SU-DHL-6 (cell line): ENCODE data around the gene GSC2.

Experiments used
- H2AFZ ChIP-seq: fragments of 200-600 bp; sonication (generic); 2 replicates; pipeline ENCODE4 v1.6.1; 2014; ENCODE audit warnings: low read depth, mild to moderate bottlenecking, moderate library complexity, mixed read lengths, antibody characterized with exemption, low read length; ENCODE audit not compliant: severe bottlenecking
- H3F3A ChIP-seq: fragments of 200-600 bp; shearing (Covaris generic); 2 replicates; pipeline ENCODE4 v1.6.0; 2016; ENCODE audit warnings: antibody characterized with exemption, mild to moderate bottlenecking; ENCODE audit not compliant: insufficient read depth
- H3K27ac ChIP-seq: fragments of 200-600 bp; sonication (generic); 2 replicates; pipeline ENCODE4 v1.5.1; 2016; ENCODE audit warnings: low read depth, mild to moderate bottlenecking, low read length, moderate library complexity, mixed read lengths
- H3K27me3 ChIP-seq: fragments of 200-600 bp; sonication (generic), shearing (Covaris generic); 2 replicates; pipeline ENCODE4 v1.6.0; 2014; ENCODE audit warnings: mild to moderate bottlenecking, low read length
- H3K36me3 ChIP-seq: fragments of 200-600 bp; sonication (generic); 2 replicates; pipeline ENCODE4 v1.6.1; 2014; ENCODE audit warnings: mild to moderate bottlenecking, low read length, mixed read lengths
- H3K4me2 ChIP-seq: fragments of 300-600, 200-600 bp; shearing (Covaris generic), sonication (generic); 2 replicates; pipeline ENCODE4 v1.6.0; 2014; ENCODE audit warnings: low read length, low read depth, mild to moderate bottlenecking; ENCODE audit not compliant: poor library complexity, severe bottlenecking
- H3K4me3 ChIP-seq: fragments of 200-600 bp; sonication (generic); 2 replicates; pipeline ENCODE4 v1.5.1; 2014; ENCODE audit warnings: antibody characterized with exemption, low read length, mild to moderate bottlenecking, mixed read lengths; ENCODE audit not compliant: insufficient read depth, poor library complexity, severe bottlenecking
- H3K79me2 ChIP-seq: fragments of 200-600 bp; sonication (generic); 2 replicates; pipeline ENCODE4 v1.6.1; 2014; ENCODE audit warnings: mild to moderate bottlenecking, low read length, moderate library complexity; ENCODE audit not compliant: insufficient read depth
- H3K9ac ChIP-seq: fragments of 200-600 bp; sonication (generic); 2 replicates; pipeline ENCODE4 v1.7.0; 2014; ENCODE audit warnings: mild to moderate bottlenecking, low read length
- H3K9me2 ChIP-seq: fragments of 200-600 bp; sonication (generic); replicated peaks from 2 replicates; pipeline ENCODE4 v1.6.1; 2014; ENCODE audit warnings: low read length; ENCODE audit not compliant: insufficient read depth
- H3K9me3 ChIP-seq: fragments of 200-600 bp; sonication (generic); 2 replicates; pipeline ENCODE4 v1.6.1; 2014; ENCODE audit warnings: low read length, mixed read lengths; ENCODE audit not compliant: insufficient read depth
- H4K20me1 ChIP-seq: fragments of 200-600 bp; sonication (generic); 2 replicates; pipeline ENCODE4 v1.6.1; 2014; ENCODE audit warnings: low read depth, mild to moderate bottlenecking, antibody characterized with exemption, low read length, moderate library complexity, mixed read lengths
- EZH2phosphoT487 ChIP-seq: fragments of 200-600 bp; sonication (generic), shearing (Covaris generic); conservative IDR thresholded peaks from 2 replicates; pipeline ENCODE4 v1.6.1; 2018; ENCODE audit warnings: mild to moderate bottlenecking, antibody characterized with exemption, low read length, moderate library complexity, mixed read lengths
- TF ChIP-seq, protein P1 (sequence below): fragments of 200-600 bp; sonication (generic); IDR thresholded peaks from one replicate; pipeline ENCODE4 v1.5.1; 2017; ENCODE audit warnings: antibody characterized with exemption, mild to moderate bottlenecking, low read length, moderate library complexity; ENCODE audit not compliant: insufficient read depth, poor library complexity, severe bottlenecking

Gene GSC2

DNA sequence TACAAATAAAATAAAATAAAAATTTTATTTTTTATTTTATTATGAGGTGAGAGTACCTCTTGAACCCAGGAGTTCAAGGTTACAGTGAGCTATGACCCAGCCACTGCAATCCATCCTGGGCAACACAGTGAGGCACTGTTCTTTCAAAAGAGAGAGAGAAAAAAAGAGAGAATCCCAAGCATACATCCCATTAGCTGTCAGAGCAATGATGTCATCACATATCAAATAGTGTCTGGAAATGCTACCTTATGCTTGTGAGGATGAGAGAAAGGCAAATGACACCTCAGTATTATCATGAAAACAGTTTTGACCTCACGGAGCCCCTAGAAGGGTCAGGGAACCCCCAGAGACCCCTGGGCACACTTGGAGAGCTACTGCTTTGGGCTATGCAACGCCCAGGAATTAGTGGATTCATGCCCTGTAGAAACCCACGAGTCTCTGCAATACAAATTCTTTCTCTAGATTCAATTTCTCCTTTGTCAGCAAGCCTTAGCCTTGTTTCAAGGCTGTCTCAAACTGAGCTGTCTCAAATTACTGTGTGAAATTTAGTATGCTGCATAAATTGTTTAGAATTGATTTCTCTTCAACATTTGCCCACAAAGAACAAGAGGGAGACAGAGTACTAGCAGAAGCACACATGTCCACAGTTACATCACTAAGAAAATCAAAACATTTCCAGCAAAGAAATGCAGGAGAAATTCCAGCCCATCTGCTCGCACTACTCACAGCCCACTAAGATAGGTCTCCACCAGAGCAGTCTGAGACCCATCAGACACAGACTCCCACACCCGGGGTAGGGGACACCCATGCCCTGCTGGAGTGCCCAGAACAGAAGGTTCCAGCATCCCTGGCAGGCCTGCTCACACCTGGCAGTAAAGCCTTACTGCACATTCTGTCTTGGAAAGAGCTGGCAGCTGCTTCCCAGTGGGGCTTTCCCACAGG, 45.9 kb downstream of the GSC2 start:
- H3K9ac ChIP-seq: no peak overlapping the region
- TF ChIP-seq EZH2phosphoT487: no peak
- TF ChIP-seq, protein P1, sequence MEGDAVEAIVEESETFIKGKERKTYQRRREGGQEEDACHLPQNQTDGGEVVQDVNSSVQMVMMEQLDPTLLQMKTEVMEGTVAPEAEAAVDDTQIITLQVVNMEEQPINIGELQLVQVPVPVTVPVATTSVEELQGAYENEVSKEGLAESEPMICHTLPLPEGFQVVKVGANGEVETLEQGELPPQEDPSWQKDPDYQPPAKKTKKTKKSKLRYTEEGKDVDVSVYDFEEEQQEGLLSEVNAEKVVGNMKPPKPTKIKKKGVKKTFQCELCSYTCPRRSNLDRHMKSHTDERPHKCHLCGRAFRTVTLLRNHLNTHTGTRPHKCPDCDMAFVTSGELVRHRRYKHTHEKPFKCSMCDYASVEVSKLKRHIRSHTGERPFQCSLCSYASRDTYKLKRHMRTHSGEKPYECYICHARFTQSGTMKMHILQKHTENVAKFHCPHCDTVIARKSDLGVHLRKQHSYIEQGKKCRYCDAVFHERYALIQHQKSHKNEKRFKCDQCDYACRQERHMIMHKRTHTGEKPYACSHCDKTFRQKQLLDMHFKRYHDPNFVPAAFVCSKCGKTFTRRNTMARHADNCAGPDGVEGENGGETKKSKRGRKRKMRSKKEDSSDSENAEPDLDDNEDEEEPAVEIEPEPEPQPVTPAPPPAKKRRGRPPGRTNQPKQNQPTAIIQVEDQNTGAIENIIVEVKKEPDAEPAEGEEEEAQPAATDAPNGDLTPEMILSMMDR: no peak
- H2AFZ ChIP-seq: no peak overlapping the region
- H3K79me2 ChIP-seq: peaks cover 20% of the 10 kb centered on the region
- H3F3A ChIP-seq: no peaks in the 10 kb centered on the region
- no peaks in the 10 kb centered on the region for H4K20me1 ChIP-seq
- no peaks in the 10 kb centered on the region for H3K36me3 ChIP-seq
- H3K4me3 ChIP-seq: no peak overlapping the region
- no peak overlapping the region for H3K4me2 ChIP-seq
- no peaks in the 10 kb centered on the region for H3K9me3 ChIP-seq
- H3K27me3 ChIP-seq: no peaks in the 10 kb centered on the region
- no peak overlapping the region for H3K27ac ChIP-seq
- H3K9me2 ChIP-seq: no peaks in the 10 kb centered on the region

DNA sequence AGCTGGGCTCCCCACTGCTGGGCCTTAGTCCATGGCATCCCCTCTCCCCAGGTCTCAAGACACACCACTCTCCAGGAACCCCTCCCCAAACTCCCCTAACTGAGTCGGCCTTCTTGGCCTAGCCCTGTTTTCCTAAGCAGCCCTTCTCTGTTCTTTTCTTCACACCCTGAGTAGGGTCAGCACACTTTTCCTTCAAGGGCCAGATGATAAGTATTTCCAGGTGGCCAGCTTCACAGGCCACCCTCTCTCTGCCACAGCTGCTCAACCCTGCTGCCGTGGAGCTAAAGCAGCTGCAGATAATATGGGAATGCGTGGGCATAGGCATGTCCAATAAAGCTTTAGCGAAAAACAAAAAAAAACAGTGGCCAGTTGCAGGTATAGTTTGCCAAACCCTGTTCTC, 51.9 kb downstream of the GSC2 start:
- H3K27ac ChIP-seq: no peak overlapping the region
- no peaks in the 10 kb centered on the region for H4K20me1 ChIP-seq

DNA sequence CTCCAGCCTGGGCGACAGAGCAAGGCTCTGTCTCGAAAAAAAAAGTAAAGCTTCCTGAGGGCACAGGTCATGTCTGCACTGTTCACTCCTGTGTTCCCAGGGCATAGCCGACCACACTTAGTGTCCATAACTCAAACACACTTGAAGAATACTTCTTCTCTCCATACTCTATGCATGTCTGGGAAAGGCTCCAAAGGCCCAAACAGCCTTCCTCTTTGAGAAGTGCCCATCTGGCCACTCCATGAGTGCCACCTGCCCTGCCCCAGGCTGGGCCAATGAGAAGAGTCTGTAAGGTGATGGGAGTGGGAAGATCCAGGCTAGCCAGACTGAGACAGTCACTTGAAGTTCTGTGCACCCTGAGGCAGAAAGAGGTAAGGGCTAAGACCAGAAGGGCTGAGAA, 52.6 kb downstream of the GSC2 start:
- Histone ChIP-seq H2AFZ (no peak overlapping the region), H3K4me3 (no peak overlapping the region), H3K4me2 (no peak overlapping the region), H3K9me3 (no peaks in the 10 kb centered on the region), H3K9me2 (no peaks in the 10 kb centered on the region), H3K27me3 (no peaks in the 10 kb centered on the region), H3K9ac (no peak overlapping the region), H4K20me1 (no peaks in the 10 kb centered on the region), H3K36me3 (no peaks in the 10 kb centered on the region), H3K27ac (no peak overlapping the region), H3K79me2 (no peaks in the 10 kb centered on the region; the same call in none of the 2 replicates), H3F3A (no peaks in the 10 kb centered on the region)
- no peak for TF ChIP-seq EZH2phosphoT487
- TF ChIP-seq, protein P1: no peak

More for the DNA sequence above, 51.9 kb downstream of the GSC2 start:
- Histone ChIP-seq H3K9me2 (no peaks in the 10 kb centered on the region), H3K9me3 (no peaks in the 10 kb centered on the region), H3K36me3 (no peaks in the 10 kb centered on the region), H2AFZ (no peak overlapping the region), H3K79me2 (no peaks in the 10 kb centered on the region; the same call in none of the 2 replicates), H3F3A (no peaks in the 10 kb centered on the region), H3K9ac (no peak overlapping the region), H3K4me3 (no peak overlapping the region), H3K4me2 (no peak overlapping the region), H3K27me3 (no peaks in the 10 kb centered on the region)
- TF ChIP-seq, protein P1: no peak
- TF ChIP-seq EZH2phosphoT487: no peak
